SIG-M5 (cell line): ENCODE measurements around the gene ERO1A.

Source experiments
- DNase-seq: peaks from one replicate; lab custom pipeline; 2025; lab: John Stamatoyannopoulos, UW

Gene ERO1A

GRCh38 chr14:52602131-52602530, 93.2 kb downstream of the ERO1A start:
- DNase-seq, result no peak

GRCh38 chr14:52599974-52600373, 95.4 kb downstream of the ERO1A start:
- DNase-seq, result no peak

- DNase-seq, result no peak
Observed at GRCh38 chr14:52598568-52598967, 96.8 kb downstream of the ERO1A start.

- no peak for DNase-seq
Observed at GRCh38 chr14:52596861-52597260, 98.5 kb downstream of the ERO1A start.

- no peak for DNase-seq
Observed at GRCh38 chr14:52596320-52596719, 99.0 kb downstream of the ERO1A start.

GRCh38 chr14:52590318-52590717, 105.0 kb downstream of the ERO1A start:
- DNase-seq, result no peak
